Endothelial cell of umbilical vein (primary cell): ENCODE data around the gene SNW1. TPM values are rescaled to one million over a fixed set of nuclear protein-coding genes. Genes with fewer than 3 reads are reported as not detected.
"Not testable (repeated sequence)": the region's sequence is repeated elsewhere in the genome, so short reads cannot be mapped to it uniquely, and the experiment has no call there.

Experiments
- BruUV-seq: library from RNA; stranded (reverse); fragments of 400-500 nt; replicated peaks from 2 replicates; lab custom pipeline; 2021; lab: Mats Ljungman, UMichigan
- CTCF ChIA-PET: fragments of 300-600, 350-600 bp; sonication (Branson Sonifier 250); formaldehyde crosslinking; loops from one replicate; lab custom pipeline; 2021; ENCODE audit warnings: antibody characterized with exemption, inconsistent platforms; lab: Charles Lee
- POLR2A ChIA-PET: fragments of 300-600, 350-600 bp; sonication (Branson Sonifier 250); formaldehyde crosslinking; loops from one replicate; lab custom pipeline; 2021; ENCODE audit warnings: antibody characterized with exemption, inconsistent platforms; lab: Charles Lee
- DNase-seq: peaks from one replicate; pipeline ENCODE4 v3.0.0-alpha.2; 2011; ENCODE audit warnings: low read depth, low spot score
- FAIRE-seq: peaks from 2 replicates; lab custom pipeline; 2011; peaks lifted over from hg19 to GRCh38; lab: Jason Lieb, UNC
- H2AFZ ChIP-seq: 2 replicates; pipeline ENCODE4 v1.6.0; 2012; ENCODE audit warnings: low read depth, low read length, control low read depth, inconsistent platforms
- H3K27ac ChIP-seq: 2 replicates; pipeline ENCODE4 v1.5.1; 2011; ENCODE audit warnings: low read depth, mild to moderate bottlenecking, control low read depth, low read length, moderate library complexity; ENCODE audit not compliant: insufficient read depth
- H3K27me3 ChIP-seq, 2 experiments: 2 replicates each; pipeline versions ENCODE4 v1.6.0 to v1.6.1; 2011; ENCODE audit warnings: low read length in 2 of 2, mixed read lengths in 1 of 2; ENCODE audit not compliant: control insufficient read depth in 2 of 2, insufficient read depth in 2 of 2
- H3K36me3 ChIP-seq, 2 experiments: 2 replicates in 1 of 2; 3 replicates in 1 of 2; pipeline ENCODE4 v1.5.1; 2011; ENCODE audit warnings: low read length in 2 of 2, mild to moderate bottlenecking in 1 of 2, moderate library complexity in 1 of 2; ENCODE audit not compliant: control insufficient read depth in 2 of 2, insufficient read depth in 2 of 2; ENCODE audit errors: extremely low read depth in 1 of 2
- H3K4me1 ChIP-seq: 3 replicates; pipeline ENCODE4 v1.5.1; 2011; ENCODE audit warnings: mild to moderate bottlenecking, low read length; ENCODE audit not compliant: control insufficient read depth, insufficient read depth; ENCODE audit errors: extremely low read depth
- H3K4me2 ChIP-seq: 2 replicates; pipeline ENCODE4 v1.6.1; 2011; ENCODE audit warnings: low read length, control low read depth, mixed read lengths; ENCODE audit not compliant: insufficient read depth
- H3K4me3 ChIP-seq, 3 experiments: fragments of 200-600 bp in 1 of 3; sonication (generic), shearing (Covaris generic) in 1 of 3; replicated peaks in 1 of 3; 2 replicates each; pipeline ENCODE4 v1.5.1; 2011 to 2016; ENCODE audit warnings: control low read depth in 3 of 3, low read length in 3 of 3, mild to moderate bottlenecking in 2 of 3, inconsistent platforms in 1 of 3, low read depth in 1 of 3, moderate library complexity in 1 of 3; ENCODE audit not compliant: insufficient read depth in 1 of 3
- H3K79me2 ChIP-seq: 2 replicates; pipeline ENCODE4 v1.6.0; 2012; ENCODE audit warnings: low read length, inconsistent platforms; ENCODE audit not compliant: control insufficient read depth, insufficient read depth
- H3K9ac ChIP-seq: replicated peaks from 2 replicates; pipeline ENCODE3; 2011; ENCODE audit warnings: low read length, control low read depth; ENCODE audit not compliant: insufficient read depth; ENCODE audit errors: extremely low read depth
- H3K9me1 ChIP-seq: replicated peaks from 3 replicates; pipeline ENCODE4 v1.6.0; 2011; ENCODE audit warnings: mild to moderate bottlenecking, low read length; ENCODE audit not compliant: control insufficient read depth, insufficient read depth; ENCODE audit errors: extremely low read depth
- H3K9me3 ChIP-seq: replicated peaks from 2 replicates; pipeline ENCODE4 v1.5.1; 2012; ENCODE audit warnings: low read length, inconsistent platforms; ENCODE audit not compliant: control insufficient read depth, insufficient read depth
- H4K20me1 ChIP-seq: replicated peaks from 2 replicates; pipeline ENCODE3; 2011; ENCODE audit warnings: mild to moderate bottlenecking, low read length; ENCODE audit not compliant: control insufficient read depth, insufficient read depth; ENCODE audit errors: extremely low read depth
- CTCF ChIP-seq, 2 donors: IDR thresholded peaks; 1 replicate in 1 of 2; 2 replicates in 1 of 2; pipeline ENCODE4 v1.5.1; 2011; ENCODE audit warnings: low read length in 2 of 2, mild to moderate bottlenecking in 2 of 2, moderate library complexity in 2 of 2, control low read depth in 1 of 2, inconsistent platforms in 1 of 2, low read depth in 1 of 2; ENCODE audit not compliant: insufficient read depth in 1 of 2; ENCODE audit errors: extremely low read depth in 1 of 2
- EZH2 ChIP-seq: IDR thresholded peaks from 2 replicates; pipeline ENCODE4 v1.6.1; 2012; ENCODE audit warnings: borderline replicate concordance, low read depth, mild to moderate bottlenecking, moderate library complexity, low read length, inconsistent platforms; ENCODE audit not compliant: severe bottlenecking
- FOS ChIP-seq: IDR thresholded peaks from 2 replicates; pipeline ENCODE4 v1.6.1; 2011; ENCODE audit warnings: mild to moderate bottlenecking, low read length, moderate library complexity, borderline replicate concordance; ENCODE audit not compliant: insufficient read depth
- GATA2 ChIP-seq: IDR thresholded peaks from 2 replicates; pipeline ENCODE4 v1.7.0; 2011; ENCODE audit warnings: low read depth, mild to moderate bottlenecking, moderate library complexity, mixed read lengths, low read length; ENCODE audit not compliant: insufficient read length, insufficient read depth
- JUN ChIP-seq: IDR thresholded peaks from 2 replicates; pipeline ENCODE4 v1.6.1; 2011; ENCODE audit warnings: borderline replicate concordance, low read depth; ENCODE audit not compliant: insufficient read length, insufficient read depth
- MAX ChIP-seq: IDR thresholded peaks from 2 replicates; pipeline ENCODE4 v1.6.1; 2011; ENCODE audit not compliant: insufficient read depth, insufficient read length
- MYC ChIP-seq: IDR thresholded peaks from one replicate; pipeline ENCODE4 v1.6.1; 2011; ENCODE audit warnings: mild to moderate bottlenecking, low read depth, low read length
- POLR2A ChIP-seq: IDR thresholded peaks from 2 replicates; pipeline ENCODE4 v1.6.1; 2012; ENCODE audit warnings: low read depth, mild to moderate bottlenecking, control low read depth, low read length
- POLR2AphosphoS5 ChIP-seq: IDR thresholded peaks from 2 replicates; pipeline ENCODE4 v1.6.1; 2012; ENCODE audit warnings: low read depth, mild to moderate bottlenecking, control low read depth, low read length, moderate library complexity; ENCODE audit not compliant: insufficient read depth
- dilution Hi-C: fragments of 300-500 bp; cut with MboI; formaldehyde crosslinking; loops from one replicate; pipeline ENCODE4 v1.15.0; 2019; ENCODE audit warnings: low sequenced_read_pairs; ENCODE audit not compliant: extremely low pct_ligation_motif_present
- intact Hi-C: fragments of 100-400 bp; cut with micrococcal nuclease; formaldehyde crosslinking; loops from one replicate; pipeline ENCODE4 v1.10.0; 2022
- polyA plus RNA-seq, 4 experiments: library from polyadenylated mRNA; depleted of rRNA in 3 of 4; stranded (reverse) in 3 of 4; unstranded in 1 of 4; fragments of >200 nt; gene quantifications; 2 replicates each; pipeline versions ENCODE4 v1.2.1 to v1.2.3, GENCODE V29; 2011 to 2012; ENCODE audit warnings: missing spikeins in 1 of 4
- total RNA-seq: library from RNA; stranded (reverse); gene quantifications from 2 replicates; pipeline ENCODE4 v1.2.3, GENCODE V29; 2021

The SNW1 gene
- total and polyA plus RNA-seq, 2 donors (not counting 3 experiments of a cell fraction or from before 2014, with no cell fraction given): 14.3 to 104 TPM

DNA sequence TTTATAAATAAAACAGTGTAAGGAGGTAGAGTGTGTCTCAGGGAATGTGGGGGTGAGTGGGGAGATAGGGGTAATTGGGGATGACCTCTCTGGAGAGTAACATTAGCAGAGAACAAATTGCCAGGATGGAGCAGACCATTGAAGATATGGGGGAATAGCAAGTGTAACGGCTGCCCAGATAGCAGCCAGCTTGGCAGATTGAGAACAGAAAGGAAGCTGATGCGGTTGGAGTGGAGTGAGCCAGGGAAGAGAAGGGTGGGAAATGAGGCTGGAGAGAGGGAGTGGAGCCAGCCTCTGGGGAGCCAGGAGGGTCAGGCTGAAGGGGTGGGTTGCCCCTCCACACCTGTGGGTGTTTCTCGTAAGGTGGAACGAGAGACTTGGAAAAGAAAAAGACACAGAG, 33.4 kb upstream of the SNW1 start:
- Histone ChIP-seq H3K9me3 (no peaks in the 10 kb centered on the region), H3K4me1 (no peaks in the 10 kb centered on the region), H3K36me3 (no peaks in the 10 kb centered on the region), H3K27me3 (peaks cover 1 to 4% of the 10 kb centered on the region in 2 experiments), H3K9ac (no peak overlapping the region), H3K4me2 (no peak overlapping the region), H3K79me2 (no peaks in the 10 kb centered on the region), H4K20me1 (no peaks in the 10 kb centered on the region), H3K27ac (no peak overlapping the region), H3K4me3 (no peak overlapping the region), H2AFZ (no peak overlapping the region), H3K9me1 (no peaks in the 10 kb centered on the region)
- FAIRE-seq: no peak
- dilution Hi-C loops: no loop called here
- POLR2A ChIA-PET: no interaction called here
- CTCF ChIA-PET: no interaction called here
- intact Hi-C loops: no loop called here
- no peak for TF ChIP-seq FOS
- no peak for TF ChIP-seq MAX
- TF ChIP-seq POLR2AphosphoS5: no peak
- TF ChIP-seq GATA2: no peak
- TF ChIP-seq POLR2A: no peak
- no peak for TF ChIP-seq EZH2
- no peak for TF ChIP-seq CTCF (IDR thresholded peaks at IDR 0.05; ENCODE audit: extremely low read depth in 1 of 2, insufficient read depth in 1 of 2, low read depth in 1 of 2, low read length in 2 of 2)
- TF ChIP-seq MYC: no peak
- no peak for TF ChIP-seq JUN
- no peak for DNase-seq
- no TSS peak for BruUV-seq

DNA sequence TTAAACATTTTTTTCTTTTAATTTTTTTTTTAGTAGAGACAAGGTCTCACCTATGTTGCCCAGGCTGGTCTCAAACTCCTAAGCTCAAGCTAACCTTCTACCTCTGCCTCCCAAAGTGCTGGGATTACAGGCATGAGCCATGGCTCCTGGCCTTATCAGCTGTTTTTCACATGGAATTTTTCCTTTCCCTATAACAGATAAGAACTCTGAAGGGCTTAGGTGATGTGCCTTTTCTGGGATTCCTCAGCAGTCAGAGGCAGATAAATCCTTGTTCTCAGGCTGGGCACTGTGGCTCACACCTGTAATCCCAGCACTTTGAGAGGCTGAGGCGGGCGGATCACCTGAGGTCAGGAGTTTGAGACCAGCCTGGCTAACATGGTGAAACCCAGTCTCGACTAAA, 32.3 kb upstream of the SNW1 start:
- BruUV-seq, H4K20me1 ChIP-seq, H3K4me2 ChIP-seq, intact Hi-C loops, FAIRE-seq, H3K79me2 ChIP-seq, H3K36me3 ChIP-seq, DNase-seq, POLR2A ChIA-PET, H2AFZ ChIP-seq, H3K9me1 ChIP-seq, CTCF ChIA-PET, H3K4me3 ChIP-seq, dilution Hi-C loops, H3K9me3 ChIP-seq, H3K27ac ChIP-seq, H3K4me1 ChIP-seq, H3K27me3 ChIP-seq, H3K9ac ChIP-seq: not testable (repeated sequence)
